CD14-positive monocyte (primary cell): ENCODE measurements around the gene INPP5A. TPM values are rescaled to one million over a fixed set of nuclear protein-coding genes. Genes with fewer than 3 reads are reported as not detected.

ENCODE experiments used
- DNase-seq, 3 donors: peaks; one replicate each; pipeline ENCODE4 v3.0.0-alpha.2; 2011 to 2022
- H2AFZ ChIP-seq: 2 replicates; pipeline ENCODE4 v1.6.0; 2012; ENCODE audit warnings: mild to moderate bottlenecking, low read depth, low read length, inconsistent platforms; ENCODE audit not compliant: insufficient read depth, poor library complexity, severe bottlenecking
- H3K27ac ChIP-seq, 2 donors: 1 replicate in 1 of 2; 2 replicates in 1 of 2; pipeline ENCODE4 v1.5.1; 2012 to 2013; ENCODE audit warnings: low read length in 2 of 2, control low read depth in 1 of 2, inconsistent platforms in 1 of 2, low read depth in 1 of 2, mild to moderate bottlenecking in 1 of 2
- H3K27me3 ChIP-seq, 2 donors: one replicate each; pipeline versions ENCODE4 v1.6.0 to v1.6.1; 2011 to 2013; ENCODE audit warnings: low read length in 2 of 2; ENCODE audit not compliant: control insufficient read depth in 2 of 2, insufficient read depth in 2 of 2
- H3K36me3 ChIP-seq, 2 donors: replicated peaks in 1 of 2; 1 replicate in 1 of 2; 2 replicates in 1 of 2; pipeline versions ENCODE4 v1.5.1 to v1.6.1; 2012 to 2013; ENCODE audit warnings: low read length in 2 of 2, control low read depth in 1 of 2, inconsistent platforms in 1 of 2, mild to moderate bottlenecking in 1 of 2; ENCODE audit not compliant: insufficient read depth in 2 of 2, control insufficient read depth in 1 of 2
- H3K4me1 ChIP-seq, 2 donors: 1 replicate in 1 of 2; 2 replicates in 1 of 2; pipeline versions ENCODE4 v1.5.1 to v1.6.1; 2012 to 2013; ENCODE audit warnings: low read length in 2 of 2, control low read depth in 1 of 2, inconsistent platforms in 1 of 2, mild to moderate bottlenecking in 1 of 2, moderate library complexity in 1 of 2; ENCODE audit not compliant: insufficient read depth in 2 of 2, control insufficient read depth in 1 of 2
- H3K4me2 ChIP-seq: replicated peaks from 2 replicates; pipeline ENCODE3; 2012; ENCODE audit warnings: low read length, moderate library complexity, mild to moderate bottlenecking; ENCODE audit not compliant: poor library complexity, severe bottlenecking; ENCODE audit errors: extremely low read depth
- H3K4me3 ChIP-seq, 3 experiments: fragments of 200-600 bp in 1 of 3; sonication (generic) in 1 of 3; replicated peaks in 1 of 3; 1 replicate in 2 of 3; 2 replicates in 1 of 3; pipeline ENCODE4 v1.5.1; 2011 to 2013; ENCODE audit warnings: low read length in 3 of 3, mild to moderate bottlenecking in 3 of 3, control low read depth in 2 of 3, low read depth in 2 of 3, inconsistent platforms in 1 of 3, moderate library complexity in 1 of 3
- H3K79me2 ChIP-seq: 2 replicates; pipeline ENCODE4 v1.6.0; 2012; ENCODE audit warnings: mild to moderate bottlenecking, control low read depth, inconsistent platforms, low read length, moderate library complexity; ENCODE audit not compliant: insufficient read depth
- H3K9ac ChIP-seq: 2 replicates; pipeline ENCODE4 v1.6.0; 2017; ENCODE audit warnings: low read length, mild to moderate bottlenecking; ENCODE audit not compliant: insufficient read depth, poor library complexity, severe bottlenecking
- H3K9me3 ChIP-seq, 2 donors: replicated peaks in 1 of 2; 1 replicate in 1 of 2; 2 replicates in 1 of 2; pipeline versions ENCODE4 v1.5.1 to v1.6.1; 2012 to 2013; ENCODE audit warnings: low read length in 2 of 2, control low read depth in 1 of 2; ENCODE audit not compliant: control insufficient read depth in 1 of 2, insufficient read depth in 1 of 2
- H4K20me1 ChIP-seq: 2 replicates; pipeline ENCODE4 v1.6.0; 2012; ENCODE audit warnings: mild to moderate bottlenecking, low read length, control low read depth, moderate library complexity; ENCODE audit not compliant: insufficient read depth
- H3K27ac Mint-ChIP-seq, 7 donors: one replicate each; pipeline ENCODE4 v1.8.0; 2020; ENCODE audit warnings: mild to moderate bottlenecking in 7 of 7, mixed read lengths in 7 of 7, moderate library complexity in 6 of 7, inconsistent platforms in 2 of 7
- H3K27me3 Mint-ChIP-seq, 3 donors: one replicate each; pipeline ENCODE4 v1.8.0; 2021 to 2022; ENCODE audit warnings: low read depth in 3 of 3, mild to moderate bottlenecking in 3 of 3, mixed read lengths in 3 of 3, moderate library complexity in 3 of 3, inconsistent platforms in 1 of 3
- H3K36me3 Mint-ChIP-seq, 2 donors: one replicate each; pipeline ENCODE4 v1.8.0; 2020; ENCODE audit warnings: mixed read lengths in 2 of 2, inconsistent platforms in 1 of 2, mild to moderate bottlenecking in 1 of 2
- H3K4me1 Mint-ChIP-seq: one replicate; pipeline ENCODE4 v1.8.0; 2020; ENCODE audit warnings: mild to moderate bottlenecking, mixed read lengths
- H3K4me3 Mint-ChIP-seq, 2 donors: one replicate each; pipeline ENCODE4 v1.8.0; 2020; ENCODE audit warnings: mild to moderate bottlenecking in 2 of 2, mixed read lengths in 2 of 2, moderate library complexity in 1 of 2
- H3K9me3 Mint-ChIP-seq, 7 donors: one replicate each; pipeline ENCODE4 v1.8.0; 2020 to 2022; ENCODE audit warnings: mixed read lengths in 7 of 7, mild to moderate bottlenecking in 6 of 7, moderate library complexity in 6 of 7, inconsistent platforms in 2 of 7
- WGBS: methylation state at CpG from one replicate; pipeline ENCODE4 v1.1.5; 2013; ENCODE audit warnings: missing lambda C conversion rate; ENCODE audit not compliant: insufficient coverage; 5-methylcytosine and 5-hydroxymethylcytosine counted together
- intact Hi-C, 2 donors: fragments of 100-400 bp; cut with micrococcal nuclease; formaldehyde crosslinking; loops; one replicate each; pipeline versions ENCODE4 v1.15.0 to v1.15.1; 2023
- polyA plus RNA-seq, 3 donors: library from polyadenylated mRNA; depleted of rRNA in 1 of 3; unstranded in 2 of 3; stranded (reverse) in 1 of 3; fragments of 300-500 nt in 2 of 3; fragments of >200 nt in 1 of 3; fragmentation: Illumina TruSeq in 2 of 3; gene quantifications; 1 replicate in 2 of 3; 2 replicates in 1 of 3; pipeline ENCODE4 v1.2.3, GENCODE V29; 2012 to 2021
- TF ChIP-seq, protein P1 (sequence below): fragments of 200-600 bp; IDR thresholded peaks from one replicate; pipeline ENCODE4 v1.8.0; 2022; ENCODE audit warnings: antibody characterized with exemption, mild to moderate bottlenecking

Gene INPP5A
- polyA plus RNA-seq, 3 donors: 0.87 to 17.2 (median 2.9) TPM

DNA sequence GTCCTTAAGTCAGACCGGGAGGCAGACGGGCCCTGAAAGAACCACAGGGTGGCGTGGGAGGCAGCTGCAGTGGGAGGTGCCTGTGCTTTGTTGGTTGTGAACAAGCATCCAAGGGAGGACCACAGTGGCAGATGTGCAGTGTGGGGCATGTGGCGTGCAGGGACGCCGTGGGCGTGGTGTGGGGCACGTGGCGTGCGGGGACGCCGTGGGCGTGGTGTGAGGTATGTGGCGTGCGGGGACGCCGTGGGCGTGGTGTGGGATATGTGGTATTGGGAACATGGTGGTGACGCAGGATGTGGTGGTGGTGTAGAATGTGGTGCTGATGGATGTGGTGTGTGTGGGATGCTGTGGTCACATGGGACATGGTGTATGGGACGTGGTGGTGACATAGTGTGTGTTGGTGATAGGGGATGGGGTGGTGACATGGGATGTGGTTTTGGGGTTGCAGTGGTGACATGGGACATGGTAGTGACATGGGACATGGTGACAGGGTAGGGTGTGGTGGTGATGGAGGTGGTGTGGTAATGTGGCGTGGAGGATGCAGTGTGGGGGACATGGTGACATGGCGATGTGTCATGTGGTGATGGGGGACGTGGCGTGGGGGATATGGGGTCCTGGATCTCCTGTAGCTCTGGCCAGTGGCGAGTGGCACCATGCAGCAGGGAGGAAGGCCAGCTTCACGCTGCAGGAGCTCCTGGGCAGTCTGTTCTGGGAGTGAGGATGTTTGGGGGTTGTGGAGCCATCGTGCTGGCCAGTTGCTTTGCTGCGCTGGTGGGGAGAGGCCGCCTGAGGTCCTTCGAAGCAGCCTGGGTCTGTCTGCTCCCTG is 78.8 kb downstream of the INPP5A start:
- TF ChIP-seq, protein P1, sequence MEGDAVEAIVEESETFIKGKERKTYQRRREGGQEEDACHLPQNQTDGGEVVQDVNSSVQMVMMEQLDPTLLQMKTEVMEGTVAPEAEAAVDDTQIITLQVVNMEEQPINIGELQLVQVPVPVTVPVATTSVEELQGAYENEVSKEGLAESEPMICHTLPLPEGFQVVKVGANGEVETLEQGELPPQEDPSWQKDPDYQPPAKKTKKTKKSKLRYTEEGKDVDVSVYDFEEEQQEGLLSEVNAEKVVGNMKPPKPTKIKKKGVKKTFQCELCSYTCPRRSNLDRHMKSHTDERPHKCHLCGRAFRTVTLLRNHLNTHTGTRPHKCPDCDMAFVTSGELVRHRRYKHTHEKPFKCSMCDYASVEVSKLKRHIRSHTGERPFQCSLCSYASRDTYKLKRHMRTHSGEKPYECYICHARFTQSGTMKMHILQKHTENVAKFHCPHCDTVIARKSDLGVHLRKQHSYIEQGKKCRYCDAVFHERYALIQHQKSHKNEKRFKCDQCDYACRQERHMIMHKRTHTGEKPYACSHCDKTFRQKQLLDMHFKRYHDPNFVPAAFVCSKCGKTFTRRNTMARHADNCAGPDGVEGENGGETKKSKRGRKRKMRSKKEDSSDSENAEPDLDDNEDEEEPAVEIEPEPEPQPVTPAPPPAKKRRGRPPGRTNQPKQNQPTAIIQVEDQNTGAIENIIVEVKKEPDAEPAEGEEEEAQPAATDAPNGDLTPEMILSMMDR: no peak
- Mint-ChIP-seq H3K27me3 (peaks cover 0 to 1% (median 0%) of the 10 kb centered on the region in 3 donors), H3K4me3 (no peak overlapping the region), H3K4me1 (peaks cover 29% of the 10 kb centered on the region), H3K27ac (peak overlapping the region in 1 of 7 donors; percentile 75), H3K36me3 (peaks cover 27 to 51% of the 10 kb centered on the region in 2 donors), H3K9me3 (peaks cover 14 to 34% (median 25%) of the 10 kb centered on the region in 7 donors)
- peaks cover 24 to 28% of the 10 kb centered on the region in 2 donors for H3K9me3 ChIP-seq
- no peak overlapping the region for H3K4me2 ChIP-seq
- H3K9ac ChIP-seq: no peak overlapping the region
- H4K20me1 ChIP-seq: peaks cover 61% of the 10 kb centered on the region
- H3K4me1 ChIP-seq: peaks cover 9 to 15% of the 10 kb centered on the region in 2 donors
- peaks cover 5 to 24% of the 10 kb centered on the region in 2 donors for H3K36me3 ChIP-seq
- H3K4me3 ChIP-seq: no peak overlapping the region
- H3K79me2 ChIP-seq: peaks cover 20% of the 10 kb centered on the region
- 94% methylated on average over 30 of the region's 30 CpGs for WGBS
- no peaks in the 10 kb centered on the region for H3K27me3 ChIP-seq
- no peak for DNase-seq
- H3K27ac ChIP-seq: no peak overlapping the region
- intact Hi-C loops: no loop called here
- H2AFZ ChIP-seq: no peak overlapping the region

DNA sequence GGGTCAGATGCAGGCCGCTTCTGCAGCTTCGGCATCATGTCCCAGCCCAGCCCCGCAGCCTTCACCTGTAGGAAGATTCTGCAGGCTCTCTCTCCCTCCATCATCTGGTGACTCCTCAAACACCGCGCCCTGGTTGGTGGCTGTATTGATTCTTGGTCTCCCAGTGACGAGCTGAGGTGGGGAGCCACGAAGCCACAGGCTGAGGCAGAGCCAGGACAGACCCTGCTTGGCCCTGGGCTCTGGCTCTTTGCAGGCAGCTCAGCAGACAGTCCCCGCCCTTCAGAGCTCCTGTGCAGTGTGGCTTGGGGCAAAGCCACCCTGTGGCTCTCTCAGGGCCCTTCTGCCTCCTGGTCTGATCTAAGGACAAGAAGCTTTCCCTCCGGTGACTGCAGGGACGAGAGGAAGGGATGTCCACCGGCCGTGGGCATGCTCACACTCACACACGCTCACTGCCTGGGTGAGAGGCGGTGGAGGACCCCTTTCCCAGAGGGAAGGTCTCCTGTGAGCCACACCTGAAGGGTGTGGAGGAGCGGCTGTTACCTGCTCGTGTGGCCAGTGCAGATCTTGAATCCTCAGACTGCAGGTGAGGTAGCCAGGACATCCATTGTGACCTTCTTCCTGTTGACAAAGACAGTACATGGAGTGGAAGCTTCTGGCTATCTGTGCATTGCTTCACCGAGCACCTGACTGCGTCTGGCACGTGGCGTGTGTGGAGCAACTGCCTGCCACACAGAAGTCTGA is 79.6 kb downstream of the INPP5A start:
- no peak overlapping the region for H3K4me3 Mint-ChIP-seq
- peaks cover 54% of the 10 kb centered on the region for H4K20me1 ChIP-seq

More for the DNA sequence above, 79.6 kb downstream of the INPP5A start:
- H3K79me2 ChIP-seq: peaks cover 20% of the 10 kb centered on the region
- H3K4me1 ChIP-seq: peaks cover 9 to 15% of the 10 kb centered on the region in 2 donors
- intact Hi-C loops: no loop called here
- no peaks in the 10 kb centered on the region for H3K27me3 ChIP-seq
- peak overlapping the region in 2 of 7 donors; percentile 4 to 40 for H3K27ac Mint-ChIP-seq
- H3K36me3 ChIP-seq: peaks cover 5 to 24% of the 10 kb centered on the region in 2 donors
- no peak overlapping the region for H3K27ac ChIP-seq
- H3K9me3 ChIP-seq: peaks cover 26 to 33% of the 10 kb centered on the region in 2 donors
- H3K9me3 Mint-ChIP-seq: peaks cover 16 to 37% (median 32%) of the 10 kb centered on the region in 7 donors
- 96% methylated on average over 13 of the region's 20 CpGs for WGBS
- H2AFZ ChIP-seq: no peak overlapping the region
- TF ChIP-seq, protein P1: no peak
- no peak overlapping the region for H3K4me3 ChIP-seq
- peak in 1 of 3 donors; percentile 14 for DNase-seq
- no peak overlapping the region for H3K4me2 ChIP-seq
- H3K36me3 Mint-ChIP-seq: peaks cover 27 to 53% of the 10 kb centered on the region in 2 donors
- no peak overlapping the region for H3K9ac ChIP-seq
- H3K27me3 Mint-ChIP-seq: peaks cover 0 to 1% (median 0%) of the 10 kb centered on the region in 3 donors
- H3K4me1 Mint-ChIP-seq: peaks cover 29% of the 10 kb centered on the region
